Measurements from ENCODE around the gene NOS1AP.

The NOS1AP gene

DNA sequence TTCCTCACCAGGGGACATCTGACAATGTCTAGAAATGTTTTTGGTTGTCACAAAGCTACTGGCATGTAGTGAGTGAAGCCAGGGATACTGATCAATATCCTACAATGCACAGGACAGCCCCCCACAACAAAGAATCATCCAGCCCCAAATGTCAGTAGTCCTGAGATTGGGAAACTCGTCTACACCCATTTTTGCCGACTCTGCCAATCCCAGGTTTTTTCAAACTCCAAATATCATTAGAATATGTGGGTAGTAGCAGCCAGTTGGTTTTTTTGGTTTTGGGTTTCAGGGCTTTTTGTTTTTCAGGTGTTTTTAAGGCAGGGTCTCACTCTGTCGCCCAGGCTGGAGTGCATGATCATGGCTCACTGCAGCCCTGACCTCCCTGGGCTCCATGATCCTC lies 301.2 kb downstream of the NOS1AP start:
- H3K4me3 ChIP-seq (ENCODE audit: low read depth, low read length): no peak overlapping the region
- DNase-seq (ENCODE audit: low read depth): no peak
- TF ChIP-seq, protein P1, sequence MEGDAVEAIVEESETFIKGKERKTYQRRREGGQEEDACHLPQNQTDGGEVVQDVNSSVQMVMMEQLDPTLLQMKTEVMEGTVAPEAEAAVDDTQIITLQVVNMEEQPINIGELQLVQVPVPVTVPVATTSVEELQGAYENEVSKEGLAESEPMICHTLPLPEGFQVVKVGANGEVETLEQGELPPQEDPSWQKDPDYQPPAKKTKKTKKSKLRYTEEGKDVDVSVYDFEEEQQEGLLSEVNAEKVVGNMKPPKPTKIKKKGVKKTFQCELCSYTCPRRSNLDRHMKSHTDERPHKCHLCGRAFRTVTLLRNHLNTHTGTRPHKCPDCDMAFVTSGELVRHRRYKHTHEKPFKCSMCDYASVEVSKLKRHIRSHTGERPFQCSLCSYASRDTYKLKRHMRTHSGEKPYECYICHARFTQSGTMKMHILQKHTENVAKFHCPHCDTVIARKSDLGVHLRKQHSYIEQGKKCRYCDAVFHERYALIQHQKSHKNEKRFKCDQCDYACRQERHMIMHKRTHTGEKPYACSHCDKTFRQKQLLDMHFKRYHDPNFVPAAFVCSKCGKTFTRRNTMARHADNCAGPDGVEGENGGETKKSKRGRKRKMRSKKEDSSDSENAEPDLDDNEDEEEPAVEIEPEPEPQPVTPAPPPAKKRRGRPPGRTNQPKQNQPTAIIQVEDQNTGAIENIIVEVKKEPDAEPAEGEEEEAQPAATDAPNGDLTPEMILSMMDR (IDR thresholded peaks at IDR 0.05; ENCODE audit: low read depth, low read length): no peak
- no peak for TF ChIP-seq POLR2A (IDR thresholded peaks at IDR 0.05; ENCODE audit: extremely low read depth, insufficient read length)
- no peak for TF ChIP-seq MAX (IDR thresholded peaks at IDR 0.05; ENCODE audit: low read depth, low read length)
- no peak for TF ChIP-seq MYC (IDR thresholded peaks at IDR 0.05; ENCODE audit: low read depth, low read length)

DNA sequence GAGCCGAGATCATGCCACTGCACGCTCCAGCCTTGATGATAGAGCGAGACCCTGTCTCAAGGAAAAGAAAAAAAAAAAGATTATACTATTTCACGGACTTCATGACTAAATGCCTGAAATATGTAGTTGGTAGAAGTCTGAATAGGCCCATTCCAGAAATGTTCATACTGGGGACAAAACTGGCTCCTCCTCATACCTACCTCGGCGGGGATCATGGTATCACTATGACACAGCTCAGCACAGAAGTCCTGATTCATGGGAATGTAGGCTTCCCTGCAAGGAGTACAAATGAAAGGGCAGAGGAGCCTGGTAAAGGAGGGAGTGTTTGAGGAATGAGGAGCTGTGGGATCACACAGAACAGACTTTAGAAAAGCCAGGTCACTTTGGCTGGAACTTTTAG lies 302.1 kb downstream of the NOS1AP start:
- no peak overlapping the region for H3K4me3 ChIP-seq (ENCODE audit: low read depth, low read length)
- TF ChIP-seq POLR2A (IDR thresholded peaks at IDR 0.05; ENCODE audit: extremely low read depth, insufficient read length) (no peak), MAX (IDR thresholded peaks at IDR 0.05; ENCODE audit: low read depth, low read length) (no peak), MYC (IDR thresholded peaks at IDR 0.05; ENCODE audit: low read depth, low read length) (no peak)
- TF ChIP-seq, protein P1 (IDR thresholded peaks at IDR 0.05; ENCODE audit: low read depth, low read length): no peak
- no peak for DNase-seq (ENCODE audit: low read depth)

DNA sequence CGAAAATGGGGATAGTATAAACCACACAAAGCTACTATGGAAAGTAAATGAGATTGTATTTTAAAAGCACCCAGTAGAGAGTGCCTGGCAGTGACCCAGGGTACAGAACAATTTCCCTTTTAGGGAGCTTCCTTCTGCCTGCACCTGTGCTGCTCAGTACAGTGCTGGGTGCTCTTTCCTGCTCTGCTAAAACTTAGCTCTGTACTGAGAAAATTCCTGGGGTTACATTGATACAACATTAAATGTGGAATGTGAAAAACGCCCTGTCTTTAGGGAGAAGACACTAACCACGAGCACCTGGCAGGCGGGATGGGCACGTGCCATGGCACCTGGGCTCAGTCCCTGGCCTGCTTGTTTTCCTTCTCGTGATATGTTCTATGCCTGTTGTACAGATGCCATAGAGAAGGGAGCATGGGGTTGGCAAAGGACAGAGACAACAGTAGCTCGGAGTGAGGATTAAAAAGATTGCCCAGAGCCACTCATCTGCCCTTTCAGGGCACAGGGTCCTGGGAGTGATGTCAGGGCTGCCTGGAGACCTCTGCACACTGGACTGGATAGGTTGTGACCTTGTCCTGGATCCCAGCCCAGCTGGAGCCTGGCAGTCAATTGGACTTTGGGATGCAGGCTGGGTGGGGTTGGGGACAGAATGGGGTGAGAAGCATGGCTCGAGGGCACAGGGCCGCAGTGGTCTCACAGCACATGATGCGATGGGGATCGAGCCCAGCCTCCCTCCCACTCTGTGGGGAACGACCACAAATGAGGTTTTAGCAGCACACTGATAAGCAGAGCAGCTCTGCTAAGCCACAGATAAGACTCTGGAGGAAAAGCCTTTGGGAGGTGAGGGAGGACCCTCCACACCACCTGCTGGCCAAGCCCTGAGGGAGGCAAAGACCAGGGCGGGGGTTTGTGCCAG lies 302.9 kb downstream of the NOS1AP start:
- no peak for DNase-seq (ENCODE audit: low read depth)
- no peak for TF ChIP-seq POLR2A (IDR thresholded peaks at IDR 0.05; ENCODE audit: extremely low read depth, insufficient read length)
- TF ChIP-seq MYC (IDR thresholded peaks at IDR 0.05; ENCODE audit: low read depth, low read length): no peak
- TF ChIP-seq, protein P1 (IDR thresholded peaks at IDR 0.05; ENCODE audit: low read depth, low read length): no peak
- TF ChIP-seq MAX (IDR thresholded peaks at IDR 0.05; ENCODE audit: low read depth, low read length): no peak
- no peak overlapping the region for H3K4me3 ChIP-seq (ENCODE audit: low read depth, low read length)

- no peak for DNase-seq (ENCODE audit: low read depth)
- TF ChIP-seq MYC (IDR thresholded peaks at IDR 0.05; ENCODE audit: low read depth, low read length): no peak
- no peak for TF ChIP-seq MAX (IDR thresholded peaks at IDR 0.05; ENCODE audit: low read depth, low read length)
- TF ChIP-seq, protein P1 (IDR thresholded peaks at IDR 0.05; ENCODE audit: low read depth, low read length): no peak
- TF ChIP-seq POLR2A (IDR thresholded peaks at IDR 0.05; ENCODE audit: extremely low read depth, insufficient read length): no peak
- H3K4me3 ChIP-seq (ENCODE audit: low read depth, low read length): no peak overlapping the region
Observed at GRCh38 chr1:162373072-162373427, 303.6 kb downstream of the NOS1AP start.

DNA sequence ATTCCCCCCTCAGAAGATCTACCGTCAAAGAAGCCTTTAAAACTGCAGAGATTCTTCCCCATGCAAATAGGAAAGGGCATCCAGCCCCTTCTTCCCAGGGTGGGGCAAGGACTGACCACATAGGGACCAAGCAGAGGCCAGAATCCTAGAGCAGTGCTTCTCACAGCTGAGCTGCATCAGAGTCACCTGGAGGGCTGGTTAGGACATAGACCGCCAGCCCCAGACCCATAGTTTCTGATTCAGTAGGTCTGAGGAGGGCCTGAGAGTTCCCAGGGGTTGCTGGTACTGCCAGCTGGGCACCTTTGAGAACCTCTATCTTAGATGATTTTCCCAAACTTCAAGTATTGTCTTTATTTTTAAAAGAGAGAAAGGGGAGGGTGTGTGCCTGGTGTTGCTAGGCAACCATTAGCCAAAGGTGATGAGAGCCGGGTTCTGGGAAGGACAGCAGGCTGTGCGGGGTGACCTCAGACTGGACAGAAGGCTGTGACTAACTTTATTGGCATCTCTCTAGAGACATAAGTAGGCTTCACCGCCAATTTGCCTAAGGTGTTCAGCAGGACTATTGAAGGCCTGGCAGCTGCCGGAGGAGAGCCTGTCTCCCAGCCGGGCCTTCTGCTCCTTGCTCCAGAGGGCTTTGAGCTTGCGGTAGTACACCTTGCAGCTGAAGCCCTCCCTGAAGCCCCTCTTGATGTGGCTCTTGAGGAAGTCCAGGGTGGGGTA lies 304.2 kb downstream of the NOS1AP start:
- no peak for TF ChIP-seq POLR2A (IDR thresholded peaks at IDR 0.05; ENCODE audit: extremely low read depth, insufficient read length)
- TF ChIP-seq MAX (IDR thresholded peaks at IDR 0.05; ENCODE audit: low read depth, low read length): no peak
- TF ChIP-seq, protein P1 (IDR thresholded peaks at IDR 0.05; ENCODE audit: low read depth, low read length): no peak
- TF ChIP-seq MYC (IDR thresholded peaks at IDR 0.05; ENCODE audit: low read depth, low read length): no peak
- H3K4me3 ChIP-seq (ENCODE audit: low read depth, low read length): no peak overlapping the region
- no peak for DNase-seq (ENCODE audit: low read depth)
